ENCODE results near the gene GAST. TPM values are rescaled to one million over a fixed set of nuclear protein-coding genes. Genes with fewer than 3 reads are reported as not detected.
A peak's percentile ranks its signal among the peaks of the same experiment; 100 is the strongest.

The GAST gene
- total RNA-seq, 3 donors from 2014 or later (not counting 1 experiment from before 2014, with no cell fraction given): not detected

GRCh38 chr17:41735744-41736143, 23.6 kb downstream of the GAST start:
- Histone ChIP-seq H3K4me1 (ENCODE audit: control insufficient read depth, insufficient read depth, low read length) (peaks cover 16% of the 10 kb centered on the region), H3K27me3 (ENCODE audit: control insufficient read depth, insufficient read depth, low read length) (peaks cover 27% of the 10 kb centered on the region), H3K36me3 (ENCODE audit: control insufficient read depth, insufficient read depth, low read length) (no peaks in the 10 kb centered on the region), H3K27ac (ENCODE audit: low read length) (no peak overlapping the region), H3K4me3 (ENCODE audit: low read length) (no peak overlapping the region), H3K9me3 (ENCODE audit: control insufficient read depth, insufficient read depth, low read length) (no peaks in the 10 kb centered on the region)
- no peak overlapping the region for H3K4me3 Mint-ChIP-seq
- no peaks in the 10 kb centered on the region for H3K4me1 Mint-ChIP-seq
- no peak for ATAC-seq
- H3K9me3 Mint-ChIP-seq: no peaks in the 10 kb centered on the region
- no peaks in the 10 kb centered on the region for H3K36me3 Mint-ChIP-seq
- DNase-seq: no peak
- WGBS (ENCODE audit: insufficient coverage): 91% methylated on average over 4 of the region's 4 CpGs
- TF ChIP-seq CTCF (IDR thresholded peaks at IDR 0.05): no peak
- no peak overlapping the region for H3K27ac Mint-ChIP-seq
- H3K27me3 Mint-ChIP-seq (ENCODE audit: low read depth in 2 of 2): peaks cover 38 to 39% of the 10 kb centered on the region in 2 donors
- intact Hi-C loops (cut with micrococcal nuclease): loop anchor here (5.0 kb wide), 1 partner anchor 382 kb away; no protein-coding TSS in a partner anchor

- Histone ChIP-seq H3K27me3 (ENCODE audit: control insufficient read depth, insufficient read depth, low read length) (peaks cover 27% of the 10 kb centered on the region), H3K27ac (ENCODE audit: low read length) (no peak overlapping the region), H3K9me3 (ENCODE audit: control insufficient read depth, insufficient read depth, low read length) (no peaks in the 10 kb centered on the region), H3K4me3 (ENCODE audit: low read length) (no peak overlapping the region), H3K36me3 (ENCODE audit: control insufficient read depth, insufficient read depth, low read length) (no peaks in the 10 kb centered on the region), H3K4me1 (ENCODE audit: control insufficient read depth, insufficient read depth, low read length) (peaks cover 16% of the 10 kb centered on the region)
- no peaks in the 10 kb centered on the region for H3K9me3 Mint-ChIP-seq
- no peaks in the 10 kb centered on the region for H3K36me3 Mint-ChIP-seq
- no peak for TF ChIP-seq CTCF (IDR thresholded peaks at IDR 0.05)
- no peaks in the 10 kb centered on the region for H3K4me1 Mint-ChIP-seq
- DNase-seq (peak in 1 of 2 donors; percentile 28), ATAC-seq (no peak)
- 70% methylated on average over 17 of the region's 17 CpGs for WGBS (ENCODE audit: insufficient coverage)
- H3K4me3 Mint-ChIP-seq: no peak overlapping the region
- intact Hi-C loops (cut with micrococcal nuclease): loop anchor here (5.0 kb wide), 1 partner anchor 380 kb away; no protein-coding TSS in a partner anchor
- peaks cover 25 to 33% of the 10 kb centered on the region in 2 donors for H3K27me3 Mint-ChIP-seq (ENCODE audit: low read depth in 2 of 2)
- H3K27ac Mint-ChIP-seq: no peak overlapping the region
Observed at GRCh38 chr17:41736983-41737679, 25.0 kb downstream of the GAST start.

GRCh38 chr17:41737680-41738023, 25.5 kb downstream of the GAST start:
- peaks cover 16% of the 10 kb centered on the region for H3K4me1 ChIP-seq (ENCODE audit: control insufficient read depth, insufficient read depth, low read length)
- H3K9me3 ChIP-seq (ENCODE audit: control insufficient read depth, insufficient read depth, low read length): no peaks in the 10 kb centered on the region
- H3K27me3 ChIP-seq (ENCODE audit: control insufficient read depth, insufficient read depth, low read length): peaks cover 27% of the 10 kb centered on the region
- H3K27me3 Mint-ChIP-seq (ENCODE audit: low read depth in 2 of 2): peaks cover 20 to 27% of the 10 kb centered on the region in 2 donors
- H3K27ac ChIP-seq (ENCODE audit: low read length): no peak overlapping the region
- no peak overlapping the region for H3K27ac Mint-ChIP-seq
- H3K36me3 ChIP-seq (ENCODE audit: control insufficient read depth, insufficient read depth, low read length): no peaks in the 10 kb centered on the region
- DNase-seq: no peak
- no peak overlapping the region for H3K4me3 ChIP-seq (ENCODE audit: low read length)
- intact Hi-C loops (cut with micrococcal nuclease): loop anchor here (1.0 to 5.0 kb wide), 2 partner anchors 64 to 380 kb away; no protein-coding TSS in a partner anchor
- no peaks in the 10 kb centered on the region for H3K4me1 Mint-ChIP-seq
- no peaks in the 10 kb centered on the region for H3K36me3 Mint-ChIP-seq
- no peak for TF ChIP-seq CTCF (IDR thresholded peaks at IDR 0.05)
- 42% methylated on average over 5 of the region's 5 CpGs for WGBS (ENCODE audit: insufficient coverage)
- peak in 1 of 3 donors; percentile 10 for ATAC-seq
- no peaks in the 10 kb centered on the region for H3K9me3 Mint-ChIP-seq
- no peak overlapping the region for H3K4me3 Mint-ChIP-seq

Measured in natural killer cell (primary cell).